GM19324 (cell line): Measurements from ENCODE around the gene TTC32.
A peak's percentile ranks its signal among the peaks of the same experiment; 100 is the strongest.

Source experiments
- ATAC-seq: cut with Tn5 transposase; IDR thresholded peaks from one replicate; pipeline ENCODE4 v1.9.1; 2021; ENCODE audit warnings: mild to moderate bottlenecking, moderate library complexity; ENCODE audit not compliant: unreplicated experiment, low FRiP score

The TTC32 gene

DNA sequence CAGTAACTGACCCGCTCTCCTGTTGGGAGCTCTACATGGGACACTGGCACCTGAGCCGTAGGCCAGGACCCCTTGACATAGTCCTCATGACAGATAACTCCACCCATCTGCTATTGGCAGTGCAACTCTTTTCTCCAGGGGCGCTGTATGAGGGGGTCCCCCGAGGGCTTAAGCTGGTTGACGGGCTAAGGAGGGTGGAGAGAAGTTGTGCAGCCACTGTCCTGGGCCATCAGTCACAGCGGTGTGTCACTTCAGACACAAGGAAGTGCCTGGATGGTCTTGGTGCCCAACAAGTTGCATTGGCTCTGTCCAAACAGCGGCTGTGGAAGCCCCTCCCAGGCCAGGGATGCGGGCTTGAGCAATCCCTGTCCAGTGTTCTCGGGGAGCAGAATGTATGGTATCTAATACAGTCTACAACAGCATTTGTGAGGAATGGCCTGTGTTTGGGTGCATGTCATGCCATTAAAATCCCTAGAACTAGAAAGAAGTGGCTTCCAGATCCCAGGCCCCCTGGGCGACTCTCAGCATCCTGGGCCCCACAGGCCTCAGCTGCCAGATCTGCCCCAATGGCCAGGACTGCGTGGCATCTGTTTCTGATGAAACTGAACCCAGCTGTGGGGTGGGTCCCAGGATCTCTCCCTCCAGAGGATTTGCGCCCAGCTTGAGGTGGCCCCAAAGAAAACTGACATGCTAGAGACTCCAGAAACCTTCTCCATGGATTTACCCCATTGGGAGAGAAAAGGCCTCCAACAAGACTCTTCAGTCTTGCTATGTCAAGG, 23.3 kb downstream of the TTC32 start:
- no peak for ATAC-seq

DNA sequence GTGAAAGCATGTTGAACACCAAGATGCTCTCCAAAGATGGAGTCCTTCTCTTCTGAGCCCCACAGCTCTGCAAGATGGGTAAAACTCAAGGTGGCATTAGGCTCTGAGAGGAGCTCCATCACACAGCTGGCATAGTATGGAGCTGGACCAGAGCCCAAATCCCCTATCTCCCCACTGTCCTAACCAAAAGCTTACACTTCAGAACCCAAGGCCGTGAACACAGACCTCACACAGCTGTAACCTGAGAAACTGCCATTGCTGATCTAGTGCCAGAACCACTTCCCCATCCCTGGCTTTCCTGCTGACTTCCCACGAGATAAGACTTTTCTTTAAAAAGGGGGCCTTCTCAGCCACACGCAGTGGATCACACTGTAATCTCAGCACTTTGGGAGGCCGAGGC, 25.0 kb downstream of the TTC32 start:
- ATAC-seq = no peak

DNA sequence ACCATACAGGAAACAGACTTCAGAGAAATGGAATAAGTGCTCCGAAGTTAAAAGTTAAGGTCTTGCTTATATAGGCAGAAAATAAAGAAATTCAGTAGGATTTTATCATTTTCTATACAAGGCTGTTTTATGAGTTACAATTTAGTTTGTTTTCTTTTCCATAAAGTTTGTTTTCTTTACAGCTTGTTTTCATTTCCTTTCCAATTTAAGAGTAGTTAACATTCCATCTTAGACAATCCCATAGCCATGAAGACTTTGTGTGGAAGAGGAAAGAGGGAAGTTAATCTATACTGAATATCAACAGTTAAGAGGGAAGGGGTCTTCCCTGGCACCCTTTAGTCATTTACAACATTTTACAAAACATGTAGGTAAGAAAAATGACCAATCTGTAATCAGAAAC, 26.5 kb downstream of the TTC32 start:
- ATAC-seq = no peak

DNA sequence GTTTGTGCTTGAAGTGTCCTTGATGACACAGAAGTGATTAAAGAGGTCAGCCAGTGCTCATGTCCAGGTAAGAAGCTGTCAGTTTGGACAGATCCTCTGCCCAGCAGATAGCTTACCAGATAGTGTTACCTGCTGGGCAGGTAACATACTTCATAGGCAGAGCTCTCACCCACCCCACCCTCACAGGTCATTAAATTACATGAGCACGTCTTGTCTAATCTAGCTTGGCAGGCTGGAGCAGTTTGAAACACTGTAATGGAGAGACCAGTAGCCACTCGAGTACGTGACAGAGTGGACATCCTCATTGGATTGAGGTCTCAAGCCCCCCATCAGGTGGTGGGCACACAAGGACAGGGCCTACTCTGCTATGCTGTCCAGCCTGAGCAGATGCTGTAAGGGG, 27.1 kb downstream of the TTC32 start:
- ATAC-seq = no peak

DNA sequence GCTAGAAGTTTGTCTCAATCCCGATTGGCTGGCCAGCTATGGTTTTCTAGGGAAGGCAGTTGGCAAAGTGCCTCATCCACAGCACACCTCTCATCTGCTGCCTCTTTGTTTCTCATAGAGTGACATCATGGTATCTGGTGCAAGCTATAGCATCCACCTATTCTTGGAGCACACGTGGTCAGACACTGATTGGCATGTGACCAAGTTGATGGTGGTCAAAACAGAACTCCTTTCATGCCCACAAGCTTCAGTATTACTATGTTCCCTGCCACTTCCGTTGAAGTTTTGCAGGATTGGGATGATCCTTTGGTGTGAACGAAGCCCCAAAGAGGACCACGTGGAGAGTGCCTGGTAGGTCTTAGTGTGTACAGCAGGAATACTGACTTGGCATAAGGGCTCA, 28.8 kb downstream of the TTC32 start:
- no peak for ATAC-seq

DNA sequence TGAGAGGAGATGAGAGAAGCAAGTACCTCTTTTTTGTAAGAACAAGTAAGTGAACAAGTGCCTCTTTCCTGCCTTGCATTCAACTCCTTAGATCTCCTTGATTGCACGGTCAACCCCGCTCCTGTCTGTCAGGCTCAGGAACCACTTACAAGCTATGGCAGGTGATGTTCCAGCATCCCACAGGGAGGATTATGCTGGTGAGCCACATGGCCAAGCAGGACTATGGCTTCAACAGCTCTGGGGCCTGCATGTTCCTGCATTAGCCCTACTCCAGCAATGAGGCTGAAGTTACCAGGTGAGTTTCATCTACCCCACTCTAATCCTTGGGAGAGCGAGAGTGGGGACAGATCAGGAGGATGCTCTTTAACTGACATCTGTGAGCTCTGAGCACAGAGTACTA, 29.5 kb downstream of the TTC32 start:
- ATAC-seq = no peak

DNA sequence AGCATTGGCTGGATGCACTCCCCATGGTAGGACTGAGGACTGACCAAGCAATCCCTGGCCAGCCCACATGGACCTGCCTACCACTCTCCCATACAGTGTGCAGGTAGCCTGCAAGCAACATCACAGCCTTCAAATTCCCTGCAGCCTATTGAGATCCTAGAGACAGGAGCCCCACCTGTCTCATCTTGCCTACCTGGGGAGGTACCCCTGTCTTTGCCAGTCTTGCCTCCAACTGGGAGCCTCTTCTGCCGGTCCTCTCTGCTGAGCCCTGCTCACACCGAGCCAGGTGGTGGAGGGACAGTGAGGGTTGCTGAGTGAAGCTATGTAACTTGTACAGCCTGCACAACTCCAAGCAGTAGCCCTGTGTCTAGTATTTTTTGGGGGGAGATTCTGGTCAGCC, 29.9 kb downstream of the TTC32 start:
- ATAC-seq = no peak

DNA sequence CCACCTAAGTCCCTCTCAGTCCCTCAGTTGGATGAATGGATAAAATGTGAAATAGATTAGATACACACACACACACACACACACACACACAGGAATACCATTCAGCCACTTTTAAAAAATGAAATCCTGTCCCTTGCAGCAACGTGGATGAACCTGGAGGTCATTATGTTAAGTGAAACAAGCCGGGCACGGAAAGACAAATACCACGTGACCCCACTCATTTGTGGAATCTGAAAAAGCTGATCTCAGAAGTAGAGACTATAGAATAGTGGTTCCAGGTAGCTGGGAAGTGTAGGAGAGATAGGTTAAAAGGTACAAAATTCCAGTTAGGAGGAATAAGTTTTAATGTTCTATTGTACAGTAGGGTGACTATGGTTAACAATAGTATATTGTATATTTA, 31.0 kb downstream of the TTC32 start:
- ATAC-seq = no peak

DNA sequence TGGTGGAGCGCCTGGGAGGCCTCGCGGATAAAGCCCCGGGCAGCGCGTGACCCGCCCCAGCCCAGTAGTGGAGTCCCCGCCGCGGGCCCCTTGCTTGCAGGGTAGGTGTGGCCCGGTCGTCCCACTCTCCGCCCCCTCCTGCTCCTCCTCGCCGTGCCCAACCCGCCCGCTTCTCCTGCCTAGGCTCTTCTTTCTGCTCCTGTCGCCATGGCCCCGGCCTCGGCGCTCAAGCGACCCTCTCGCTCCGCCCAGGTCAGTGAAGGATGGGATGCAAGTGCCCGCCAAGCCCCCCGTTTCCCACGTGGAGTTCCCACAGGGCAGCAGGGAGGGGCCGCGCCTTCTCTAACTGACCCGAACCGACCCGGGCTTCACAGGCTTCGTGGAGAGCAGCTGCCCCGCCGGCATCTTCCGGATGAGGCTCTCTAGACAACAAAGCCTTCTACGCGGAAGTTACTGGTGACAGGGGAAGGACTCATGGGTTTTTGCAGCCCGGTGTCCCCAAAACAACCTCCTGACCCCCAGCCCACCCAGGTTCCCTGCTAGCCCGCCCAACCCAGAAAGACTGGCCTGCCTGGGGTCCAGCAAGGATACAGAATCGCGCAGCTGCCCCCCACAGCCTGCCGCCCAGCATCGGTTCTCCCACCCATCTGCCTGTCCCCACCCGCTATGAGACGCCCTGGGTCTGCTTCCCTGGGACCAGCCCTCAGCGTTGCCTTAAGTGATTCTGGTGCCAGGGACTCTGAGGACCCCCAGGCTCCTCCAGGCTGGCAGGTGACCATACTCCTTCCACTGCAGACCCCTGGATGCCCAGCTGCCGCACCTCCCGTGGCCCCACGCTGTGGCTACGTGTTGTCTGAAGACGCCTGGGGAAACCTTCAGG, 32.8 kb downstream of the TTC32 start:
- ATAC-seq = peak; percentile 83

DNA sequence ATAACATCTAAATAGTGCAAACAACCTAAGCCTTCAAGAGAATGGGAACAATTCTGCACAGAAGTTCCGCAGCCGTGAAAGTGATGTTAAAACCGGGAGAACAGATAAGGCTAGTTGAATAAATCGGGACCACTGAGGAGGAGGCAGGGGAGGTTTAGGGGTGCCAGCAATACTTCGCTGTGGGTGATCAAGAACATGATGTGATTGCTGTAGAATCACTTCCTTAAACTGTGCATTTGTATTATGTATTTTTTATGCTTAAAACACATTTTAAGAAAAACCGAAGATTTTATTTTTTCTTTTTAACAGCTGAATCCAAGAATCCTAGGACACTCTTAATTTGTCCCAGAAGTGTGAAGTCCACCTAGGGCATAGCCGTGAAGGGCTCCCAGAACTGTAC, 33.6 kb downstream of the TTC32 start:
- ATAC-seq = no peak

DNA sequence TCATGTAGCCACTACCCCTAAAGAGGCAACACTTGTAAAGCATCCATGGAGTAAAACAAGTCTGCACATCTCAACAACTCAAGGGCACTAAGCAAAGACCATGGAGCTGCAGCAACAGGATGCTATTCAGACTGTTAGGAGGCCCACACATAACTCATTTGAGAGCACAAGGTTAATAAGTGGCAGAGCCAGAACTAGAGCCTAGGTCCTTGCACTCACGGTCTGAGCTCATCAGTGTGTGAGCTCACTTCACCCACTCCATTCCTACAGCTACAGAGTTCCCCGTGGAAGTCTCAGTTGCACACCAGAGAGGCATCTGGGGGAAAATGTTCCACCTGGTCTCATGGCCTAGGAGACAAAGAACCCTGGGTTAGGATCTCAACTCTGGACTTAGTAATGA, 35.0 kb downstream of the TTC32 start:
- no peak for ATAC-seq

DNA sequence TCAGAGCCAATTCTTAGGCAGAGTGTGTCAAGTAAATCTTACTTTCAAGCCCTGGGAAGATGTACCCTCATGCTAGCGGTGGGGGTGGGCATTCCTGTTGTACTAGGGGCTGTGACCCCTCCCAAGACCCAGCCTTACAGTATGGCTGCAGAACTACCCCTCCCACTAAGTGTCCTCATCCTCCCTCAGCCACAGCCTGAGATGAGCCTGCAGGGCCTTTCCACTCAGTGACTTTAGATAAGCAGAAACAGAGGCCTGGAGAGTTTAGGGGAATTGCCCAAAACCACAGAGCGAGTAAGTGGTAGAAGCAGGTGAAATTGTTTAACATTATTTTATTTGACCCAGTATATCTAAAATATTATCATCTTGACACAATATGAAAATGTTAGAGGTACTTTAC, 36.6 kb downstream of the TTC32 start:
- ATAC-seq = no peak

DNA sequence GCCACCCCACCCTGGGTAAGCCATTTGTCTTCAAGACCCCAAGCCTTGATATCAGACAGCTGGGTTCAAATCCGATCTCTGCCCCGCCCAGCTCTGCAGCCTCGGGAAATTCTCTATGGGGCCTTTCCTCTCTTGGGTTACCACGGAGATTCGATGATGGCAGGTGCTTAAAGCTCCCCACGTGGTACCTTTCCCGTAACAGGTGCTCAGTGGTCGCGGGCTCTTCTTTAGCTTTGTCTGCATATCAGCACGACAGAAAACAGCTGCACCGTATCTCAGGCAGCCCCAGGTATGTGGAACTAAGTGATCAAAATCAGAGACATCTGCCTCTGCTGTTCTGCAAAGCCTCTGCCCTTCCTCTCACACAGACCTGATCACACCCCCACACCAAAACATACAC, 37.4 kb downstream of the TTC32 start:
- no peak for ATAC-seq

DNA sequence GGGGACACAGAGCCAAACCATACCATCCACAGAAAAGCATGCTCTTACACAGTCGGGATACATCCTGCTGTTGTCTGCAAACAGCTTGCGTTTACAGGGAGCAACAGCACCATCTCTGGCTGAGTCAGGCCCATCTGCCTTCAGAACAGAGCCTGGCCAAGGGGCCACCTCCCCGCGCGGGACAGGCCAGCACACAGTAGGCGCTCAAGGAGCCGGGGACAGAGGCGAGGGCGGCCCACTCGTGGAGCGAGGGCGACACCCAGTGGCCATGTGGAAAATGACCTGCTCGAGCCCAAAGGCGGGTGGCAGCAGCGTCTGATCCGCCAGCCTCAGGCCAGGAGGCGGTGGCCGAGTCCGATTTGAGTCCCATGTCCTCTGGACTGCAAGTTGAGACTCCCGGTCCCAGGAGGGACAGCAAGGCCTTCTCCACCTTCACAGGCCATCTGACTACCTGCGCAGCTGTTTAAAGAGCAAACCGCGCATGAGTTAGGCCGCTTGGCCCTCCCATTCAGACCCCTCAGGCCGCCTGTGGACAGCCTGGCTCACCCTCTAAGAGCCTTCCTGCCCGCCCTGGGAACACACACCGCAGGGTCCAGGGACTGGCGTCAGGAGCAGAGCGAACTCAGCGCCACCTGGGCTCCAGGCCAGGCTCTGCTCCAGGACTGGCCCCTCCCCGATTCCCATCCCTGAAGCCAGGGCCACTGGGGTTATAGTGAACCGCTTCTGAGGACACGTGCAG, 38.3 kb downstream of the TTC32 start:
- ATAC-seq = peak; percentile 62

DNA sequence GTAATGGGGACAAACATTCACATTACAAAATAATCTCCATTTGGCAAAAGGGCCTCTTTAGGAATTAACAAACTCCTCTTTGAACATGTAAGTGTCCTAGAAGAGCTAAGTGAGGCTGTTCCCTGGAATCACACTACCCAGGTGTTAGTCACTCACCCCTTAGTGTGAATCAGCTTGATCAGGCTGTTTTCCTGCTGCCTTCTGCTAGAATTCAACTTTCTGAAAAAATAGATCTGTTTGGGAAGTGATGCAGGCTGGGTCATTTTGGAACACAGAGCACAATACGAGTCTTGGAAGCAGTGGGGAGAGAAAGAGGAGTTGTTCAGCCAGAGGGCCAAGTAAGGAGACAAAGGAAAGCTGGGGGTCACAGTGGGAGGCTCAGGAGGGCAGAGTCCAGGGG, 40.0 kb downstream of the TTC32 start:
- no peak for ATAC-seq

DNA sequence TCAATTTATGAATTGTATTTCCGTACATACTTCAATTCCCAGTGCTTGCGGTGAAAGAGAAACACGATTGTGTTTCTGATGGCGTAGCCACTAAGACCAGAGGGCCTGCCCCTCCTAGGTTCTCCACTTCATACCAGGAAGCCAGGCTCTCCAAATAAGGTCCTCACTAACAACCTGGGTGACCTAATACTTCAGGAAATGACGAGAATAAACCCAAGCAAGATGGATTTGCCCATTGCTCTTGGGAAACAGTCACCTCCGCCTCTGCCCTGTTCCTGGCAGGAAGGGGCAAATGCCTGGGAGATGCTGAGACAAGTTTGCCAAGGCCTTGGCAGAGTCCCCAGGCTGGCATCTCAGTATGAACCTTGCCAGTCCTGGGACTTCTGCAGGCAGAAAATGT, 41.8 kb downstream of the TTC32 start:
- ATAC-seq = no peak

DNA sequence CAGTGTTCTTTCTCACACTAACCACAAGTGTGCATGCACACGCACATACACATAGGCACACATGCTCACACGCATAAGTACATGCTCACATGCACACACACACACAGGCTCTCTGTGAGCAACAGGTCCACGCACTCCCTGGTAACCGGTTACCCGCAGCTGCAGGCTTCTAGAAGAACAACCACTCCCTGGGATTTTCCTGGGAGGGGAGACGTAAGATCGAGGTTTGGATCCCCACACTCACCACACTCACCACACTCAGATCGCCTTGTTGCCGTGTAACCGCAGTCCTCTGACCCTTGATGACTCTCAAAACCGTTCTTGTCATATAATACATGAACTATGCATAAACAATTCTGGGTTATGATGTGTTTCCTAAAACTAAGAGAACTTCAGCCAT, 42.2 kb downstream of the TTC32 start:
- no peak for ATAC-seq

DNA sequence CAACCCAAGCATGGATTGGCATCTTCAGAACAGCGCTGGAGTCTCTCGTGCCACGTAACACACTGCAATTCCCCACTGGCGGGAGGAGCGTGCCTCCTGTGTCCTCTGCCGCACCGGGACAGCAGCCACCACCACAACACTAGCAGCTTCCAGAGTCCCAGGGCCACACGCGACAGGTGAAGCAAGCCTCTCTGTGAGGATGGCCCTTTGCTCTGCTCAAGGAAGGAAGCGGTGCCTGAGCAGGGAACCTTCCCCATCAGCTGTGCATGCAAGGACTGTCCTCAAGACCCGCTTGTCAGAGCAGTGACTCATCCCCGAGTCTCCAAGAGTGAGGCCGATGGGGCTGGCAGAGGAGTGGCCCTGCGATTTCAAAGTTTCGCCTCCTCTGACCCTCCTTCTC, 44.0 kb downstream of the TTC32 start:
- ATAC-seq = no peak

DNA sequence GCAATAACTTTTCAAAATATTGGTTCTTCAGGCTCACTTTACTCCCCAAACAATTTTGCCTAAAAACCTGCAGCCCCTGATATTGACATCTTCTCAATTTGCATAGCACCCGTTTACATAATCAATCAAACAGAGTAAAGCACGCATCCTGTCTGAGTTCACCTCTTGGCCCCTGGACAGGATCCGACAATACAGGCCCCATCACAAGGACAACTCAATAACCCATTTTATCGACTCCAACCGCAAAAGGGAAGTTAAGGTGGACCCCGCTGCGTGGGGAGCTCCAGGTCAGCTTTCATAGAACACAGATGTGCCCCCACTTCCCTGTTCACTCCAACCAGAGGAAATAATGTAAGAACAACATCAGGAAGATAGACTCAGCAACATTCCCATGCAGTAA, 44.7 kb downstream of the TTC32 start:
- no peak for ATAC-seq

DNA sequence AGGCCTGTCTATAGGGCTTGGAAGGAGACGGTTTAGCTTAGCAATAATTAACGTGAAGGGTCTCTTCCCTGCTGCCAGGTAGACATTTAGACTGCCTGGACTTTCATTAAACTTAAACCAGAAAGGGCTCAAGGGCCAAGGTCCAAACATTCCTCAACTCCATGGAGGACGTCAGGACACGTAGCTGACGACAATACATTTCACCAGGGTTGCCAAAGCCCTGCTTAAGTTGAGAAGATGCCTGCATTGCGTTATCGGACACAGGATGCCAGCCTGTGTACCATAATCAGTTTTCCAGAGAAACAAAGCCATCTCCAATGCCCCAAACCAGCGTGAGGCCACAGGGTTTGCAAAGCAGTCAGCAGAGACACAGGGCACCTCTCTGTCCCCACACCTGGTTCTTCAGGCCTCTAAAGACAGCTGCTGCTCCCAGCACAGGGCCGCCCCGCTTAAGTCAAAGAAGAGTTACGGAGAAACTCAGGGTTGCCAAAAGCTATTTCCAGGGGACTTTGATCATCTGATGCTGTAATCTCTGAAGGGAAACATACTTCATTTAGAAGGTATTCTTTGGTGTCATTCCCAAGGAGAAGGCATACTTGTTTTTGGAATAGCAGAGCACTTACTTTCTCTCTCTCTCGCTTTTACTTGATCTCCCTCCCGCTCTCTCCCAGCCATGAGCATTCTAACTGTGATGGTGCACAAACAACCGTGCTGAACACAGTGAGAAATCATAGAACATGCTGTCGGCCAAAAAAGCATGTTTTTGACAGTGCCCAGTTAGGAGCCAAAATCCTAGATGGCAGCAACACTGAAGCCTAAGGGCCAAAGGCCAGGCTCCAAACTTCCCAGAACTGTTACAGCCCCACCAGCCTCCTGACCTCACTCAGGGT, 46.0 kb downstream of the TTC32 start:
- ATAC-seq = no peak
